NCI-H146 treated with DMSO at 0.1 percent for 48 hours (cell line): ENCODE measurements around the gene RCBTB2.
A peak's percentile ranks its signal among the peaks of the same experiment; 100 is the strongest.
"Not testable (repeated sequence)": the region's sequence is repeated elsewhere in the genome, so short reads cannot be mapped to it uniquely, and the experiment has no call there.

ENCODE experiments used
- DNase-seq: peaks from one replicate; lab custom pipeline; 2025; ENCODE audit not compliant: unreplicated experiment; lab: John Stamatoyannopoulos, UW

The RCBTB2 gene

GRCh38 chr13:48532506-48533499 is at the start of gene RCBTB2:
TSS of gene RCBTB2 (minus strand) at chr13:48533080. CDS start at chr13:48521939, 11,141 bp downstream.
- peak; percentile 92 for DNase-seq

- no peak for DNase-seq
These were observed 49.2 kb upstream of the RCBTB2 start for GRCh38 chr13:48582084-48582483.

GRCh38 chr13:48580896-48581295 is 48.0 kb upstream of the RCBTB2 start:
- DNase-seq: no peak

- DNase-seq: peak; percentile 27
These were observed 47.4 kb upstream of the RCBTB2 start for GRCh38 chr13:48580185-48580803.

- DNase-seq: not testable (repeated sequence)
These were observed 47.0 kb upstream of the RCBTB2 start for GRCh38 chr13:48579919-48580180.

- no peak for DNase-seq
These were observed 46.5 kb upstream of the RCBTB2 start for GRCh38 chr13:48579165-48579918.

GRCh38 chr13:48578516-48579164 is 45.8 kb upstream of the RCBTB2 start:
- DNase-seq: no peak

- no peak for DNase-seq
These were observed 43.6 kb upstream of the RCBTB2 start for GRCh38 chr13:48576448-48577010.

GRCh38 chr13:48575031-48575430 is 42.2 kb upstream of the RCBTB2 start:
- no peak for DNase-seq

- DNase-seq: no peak
These were observed 41.3 kb upstream of the RCBTB2 start for GRCh38 chr13:48574041-48574796.

GRCh38 chr13:48573213-48574007 is 40.5 kb upstream of the RCBTB2 start:
- DNase-seq: no peak

GRCh38 chr13:48571126-48571913 is 38.4 kb upstream of the RCBTB2 start:
- DNase-seq: no peak

GRCh38 chr13:48570216-48570828 is 37.4 kb upstream of the RCBTB2 start:
- DNase-seq: no peak

GRCh38 chr13:48569104-48569666 is 36.3 kb upstream of the RCBTB2 start:
- no peak for DNase-seq

GRCh38 chr13:48568370-48569103 is 35.7 kb upstream of the RCBTB2 start:
- no peak for DNase-seq

GRCh38 chr13:48567515-48568369 is 34.9 kb upstream of the RCBTB2 start:
- DNase-seq: no peak
